ENCODE measurements around the gene COQ5.

DNA sequence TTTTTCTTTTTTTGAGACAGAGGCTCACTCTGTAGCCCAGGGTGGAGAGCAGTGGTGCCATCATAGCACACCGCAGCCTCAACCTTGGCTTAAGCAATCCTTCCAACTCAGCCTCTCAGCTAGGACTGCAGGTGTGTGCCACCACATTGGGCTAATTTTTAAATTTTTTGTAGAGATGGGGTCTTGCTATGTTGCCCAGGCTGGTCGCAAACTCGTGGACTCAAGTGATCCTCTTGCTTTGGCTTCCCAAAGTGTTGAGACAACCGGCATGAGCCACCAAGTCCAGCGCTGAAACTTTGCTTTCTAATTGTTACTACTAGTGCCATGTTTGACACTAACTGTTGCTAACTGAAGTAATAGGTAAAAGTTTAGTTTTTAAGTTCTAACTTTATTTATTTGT is 13.2 kb upstream of the COQ5 start:
- no peak for TF ChIP-seq CTCF (IDR thresholded peaks at IDR 0.05; ENCODE audit: low read depth, low read length)
- TF ChIP-seq EZH2phosphoT487 (IDR thresholded peaks at IDR 0.05; ENCODE audit: low read depth) = no peak

All from OCI-LY3 (cell line).